PC-9 (cell line): ENCODE measurements around the gene NSUN7.

Experiments used
- EZH2 ChIP-seq: fragments of 200-600 bp; sonication (generic); IDR thresholded peaks from 2 replicates; pipeline ENCODE4 v1.8.0; 2017; ENCODE audit warnings: antibody characterized with exemption, low read depth
- TF ChIP-seq, protein P1 (sequence below): fragments of 200-600 bp; sonication (generic); conservative IDR thresholded peaks from 2 replicates; pipeline ENCODE4 v1.6.1; 2017; ENCODE audit warnings: mixed run types, antibody characterized with exemption, mild to moderate bottlenecking, moderate library complexity

DNA sequence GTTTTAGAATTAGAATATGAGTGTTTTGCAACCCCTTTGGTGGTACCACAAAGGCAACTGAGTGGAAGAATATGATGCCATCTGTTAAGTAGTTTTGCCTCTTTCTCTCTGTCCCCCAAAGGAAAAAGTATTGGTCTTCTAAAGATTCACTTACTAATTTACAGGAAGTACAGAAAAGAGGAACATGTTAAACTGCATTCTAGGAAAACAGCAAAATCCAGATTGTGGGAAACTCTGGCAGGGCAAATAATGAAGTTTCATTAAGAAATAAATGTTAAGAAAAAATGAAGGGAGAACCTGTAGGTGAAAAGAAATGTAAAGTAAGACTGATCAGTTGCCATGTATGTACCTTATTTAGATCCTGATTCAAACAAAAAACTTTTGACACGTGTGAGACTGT lies 39.3 kb downstream of the NSUN7 start:
- TF ChIP-seq, protein P1, sequence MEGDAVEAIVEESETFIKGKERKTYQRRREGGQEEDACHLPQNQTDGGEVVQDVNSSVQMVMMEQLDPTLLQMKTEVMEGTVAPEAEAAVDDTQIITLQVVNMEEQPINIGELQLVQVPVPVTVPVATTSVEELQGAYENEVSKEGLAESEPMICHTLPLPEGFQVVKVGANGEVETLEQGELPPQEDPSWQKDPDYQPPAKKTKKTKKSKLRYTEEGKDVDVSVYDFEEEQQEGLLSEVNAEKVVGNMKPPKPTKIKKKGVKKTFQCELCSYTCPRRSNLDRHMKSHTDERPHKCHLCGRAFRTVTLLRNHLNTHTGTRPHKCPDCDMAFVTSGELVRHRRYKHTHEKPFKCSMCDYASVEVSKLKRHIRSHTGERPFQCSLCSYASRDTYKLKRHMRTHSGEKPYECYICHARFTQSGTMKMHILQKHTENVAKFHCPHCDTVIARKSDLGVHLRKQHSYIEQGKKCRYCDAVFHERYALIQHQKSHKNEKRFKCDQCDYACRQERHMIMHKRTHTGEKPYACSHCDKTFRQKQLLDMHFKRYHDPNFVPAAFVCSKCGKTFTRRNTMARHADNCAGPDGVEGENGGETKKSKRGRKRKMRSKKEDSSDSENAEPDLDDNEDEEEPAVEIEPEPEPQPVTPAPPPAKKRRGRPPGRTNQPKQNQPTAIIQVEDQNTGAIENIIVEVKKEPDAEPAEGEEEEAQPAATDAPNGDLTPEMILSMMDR, result no peak
- TF ChIP-seq EZH2, result no peak
